Tibial nerve (tissue), 4 donors: ENCODE data around the gene APLP2. TPM values are rescaled to one million over a fixed set of nuclear protein-coding genes. Genes with fewer than 3 reads are reported as not detected.

ENCODE experiments used
- DNase-seq, 2 donors: peaks; one replicate each; pipeline ENCODE4 v3.0.0-alpha.2; 2019; ENCODE audit warnings: low spot score in 2 of 2
- H3K27ac ChIP-seq, 4 donors: fragments of 200-600 bp; sonication (generic) in 3 of 4; one replicate each; pipeline ENCODE4 v1.5.1; 2017 to 2019; ENCODE audit warnings: mild to moderate bottlenecking in 1 of 4
- H3K27me3 ChIP-seq, 2 donors: fragments of 200-600 bp; sonication (generic) in 1 of 2; one replicate each; pipeline versions ENCODE4 v1.5.1 to v1.6.0; 2017 to 2019
- H3K36me3 ChIP-seq, 3 donors: fragments of 200-600 bp; sonication (generic); one replicate each; pipeline ENCODE4 v1.5.1; 2018 to 2019
- H3K4me1 ChIP-seq, 4 donors: fragments of 200-600 bp; sonication (generic) in 3 of 4; one replicate each; pipeline ENCODE4 v1.5.1; 2017 to 2019
- H3K4me3 ChIP-seq, 4 donors: fragments of 200-600 bp; sonication (generic) in 3 of 4; one replicate each; pipeline ENCODE4 v1.5.1; 2017 to 2019; ENCODE audit warnings: mild to moderate bottlenecking in 1 of 4, moderate library complexity in 1 of 4
- H3K9me3 ChIP-seq, 4 donors: fragments of 200-600 bp; sonication (generic) in 3 of 4; one replicate each; pipeline ENCODE4 v1.5.1; 2017 to 2019
- CTCF ChIP-seq, 5 experiments: fragments of 200-600 bp in 3 of 5; fragments of 450-650 bp in 2 of 5; sonication (generic) in 3 of 5; IDR thresholded peaks; one replicate each; pipeline ENCODE4 v1.5.1; 2016 to 2019; ENCODE audit warnings: antibody characterized with exemption in 5 of 5, mild to moderate bottlenecking in 3 of 5, moderate library complexity in 2 of 5
- EP300 ChIP-seq, 2 donors: sonication (generic); formaldehyde crosslinking; IDR thresholded peaks; one replicate each; pipeline ENCODE4 v1.6.1; 2017; ENCODE audit warnings: antibody characterized with exemption in 2 of 2, mild to moderate bottlenecking in 1 of 2
- POLR2A ChIP-seq, 2 donors: fragments of 450-650 bp; IDR thresholded peaks; one replicate each; pipeline ENCODE4 v1.6.1; 2017; ENCODE audit warnings: antibody characterized with exemption in 2 of 2, mild to moderate bottlenecking in 2 of 2, moderate library complexity in 2 of 2
- WGBS, 2 donors: methylation state at CpG; one replicate each; pipeline ENCODE4 v1.1.5; 2018; 5-methylcytosine and 5-hydroxymethylcytosine counted together
- total RNA-seq, 4 donors: library from RNA; depleted of rRNA; stranded (reverse); fragments of >200 nt; gene quantifications; one replicate each; pipeline ENCODE4 v1.1.0, GENCODE V29; 2016

The APLP2 gene
- total RNA-seq, 4 donors from 2014 or later: 200 to 229 (median 212) TPM

DNA sequence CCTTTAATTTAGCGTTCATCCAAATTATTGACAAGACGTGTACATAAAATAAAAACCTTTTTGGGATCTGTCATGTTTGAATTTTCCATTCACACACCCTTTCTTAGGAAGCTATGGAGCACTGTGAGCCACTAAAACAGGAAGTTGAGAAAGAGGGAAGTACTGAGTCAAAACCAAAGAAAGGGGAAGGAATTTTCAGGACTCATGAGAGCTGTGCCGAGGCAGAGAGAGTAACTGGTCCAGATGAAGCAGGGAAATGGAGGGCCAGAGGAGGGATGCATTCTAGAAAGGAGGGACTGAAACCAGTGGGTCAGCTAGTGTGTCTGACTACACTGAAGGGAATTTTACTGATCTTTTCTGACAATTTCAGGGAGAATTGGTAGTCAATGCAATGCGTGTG, 24.9 kb downstream of the APLP2 start:
- H3K4me3 ChIP-seq: no peak overlapping the region
- no peak for TF ChIP-seq POLR2A (IDR thresholded peaks at IDR 0.05)
- no peak for TF ChIP-seq CTCF (IDR thresholded peaks at IDR 0.05)
- no peak for TF ChIP-seq EP300 (IDR thresholded peaks at IDR 0.05)
- H3K27me3 ChIP-seq: no peaks in the 10 kb centered on the region
- WGBS, 2 donors: 78 to 83% methylated on average over 4 of the region's 4 CpGs
- no peak for DNase-seq
- H3K9me3 ChIP-seq: no peaks in the 10 kb centered on the region
- H3K36me3 ChIP-seq: no peaks in the 10 kb centered on the region
- no peak overlapping the region for H3K27ac ChIP-seq
- peaks cover 0 to 29% (median 3%) of the 10 kb centered on the region in 4 donors for H3K4me1 ChIP-seq

- no peak for DNase-seq
- Histone ChIP-seq H3K4me3 (no peak overlapping the region), H3K27me3 (no peaks in the 10 kb centered on the region), H3K36me3 (no peaks in the 10 kb centered on the region), H3K4me1 (peaks cover 0 to 31% (median 3%) of the 10 kb centered on the region in 4 donors), H3K27ac (no peak overlapping the region), H3K9me3 (no peaks in the 10 kb centered on the region)
- WGBS, 2 donors: 83 to 88% methylated on average over 1 of the region's 1 CpG
- no peak for TF ChIP-seq CTCF (IDR thresholded peaks at IDR 0.05)
- TF ChIP-seq POLR2A (IDR thresholded peaks at IDR 0.05): no peak
- TF ChIP-seq EP300 (IDR thresholded peaks at IDR 0.05): no peak
Measured at GRCh38 chr11:130095326-130095725, 25.6 kb downstream of the APLP2 start.

DNA sequence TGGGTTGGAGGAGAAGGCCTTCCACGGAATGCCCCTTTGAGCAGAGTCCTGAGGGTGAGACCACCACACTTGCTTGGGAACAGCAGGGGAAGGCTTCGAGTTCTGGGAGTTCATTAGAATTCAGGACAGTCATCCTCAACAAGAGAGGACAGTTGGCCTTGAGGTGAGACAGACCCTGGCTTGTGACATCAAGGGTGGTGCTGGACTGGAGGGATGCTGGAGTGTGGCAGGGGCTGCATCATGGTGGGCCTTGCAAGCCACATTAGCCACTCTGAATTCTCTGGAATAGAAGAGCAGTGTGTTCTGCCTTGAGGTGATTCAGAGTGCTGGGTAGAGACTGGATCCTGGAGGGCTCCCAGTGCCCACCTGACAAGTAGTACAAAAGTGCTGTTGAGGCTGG, 26.3 kb downstream of the APLP2 start:
- peaks cover 0 to 31% (median 3%) of the 10 kb centered on the region in 4 donors for H3K4me1 ChIP-seq
- 92 to 96% methylated on average over 2 of the region's 2 CpGs for WGBS, 2 donors
- no peak for TF ChIP-seq POLR2A (IDR thresholded peaks at IDR 0.05)
- no peak for TF ChIP-seq CTCF (IDR thresholded peaks at IDR 0.05)
- TF ChIP-seq EP300 (IDR thresholded peaks at IDR 0.05): no peak
- H3K4me3 ChIP-seq: no peak overlapping the region
- no peak overlapping the region for H3K27ac ChIP-seq
- no peaks in the 10 kb centered on the region for H3K36me3 ChIP-seq
- H3K27me3 ChIP-seq: no peaks in the 10 kb centered on the region
- DNase-seq: no peak
- H3K9me3 ChIP-seq: no peaks in the 10 kb centered on the region

DNA sequence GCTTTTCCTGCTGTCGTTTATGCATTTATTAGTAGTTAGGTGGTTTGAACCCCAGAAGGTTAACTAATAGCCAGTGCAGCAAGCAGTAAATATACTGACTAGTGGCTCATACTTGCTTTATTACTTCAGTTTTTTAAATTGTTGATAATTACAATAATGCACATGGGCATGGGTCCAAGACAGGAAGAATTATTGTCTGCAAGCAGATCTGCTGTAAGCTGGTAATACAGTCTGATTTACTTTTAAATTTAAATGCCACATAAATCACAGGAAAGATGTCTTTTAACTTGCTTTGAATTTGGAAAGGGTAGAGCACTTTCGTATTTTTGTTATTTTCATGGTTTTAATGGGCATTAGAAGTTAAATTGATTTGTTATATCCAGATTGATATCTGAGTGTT, 27.1 kb downstream of the APLP2 start:
- H3K36me3 ChIP-seq: no peaks in the 10 kb centered on the region
- H3K9me3 ChIP-seq: no peaks in the 10 kb centered on the region
- H3K27ac ChIP-seq: no peak overlapping the region
- WGBS, 2 donors: 86 to 89% methylated on average over 2 of the region's 2 CpGs
- peaks cover 0 to 35% (median 3%) of the 10 kb centered on the region in 4 donors for H3K4me1 ChIP-seq
- DNase-seq: no peak
- H3K4me3 ChIP-seq: no peak overlapping the region
- H3K27me3 ChIP-seq: no peaks in the 10 kb centered on the region
- no peak for TF ChIP-seq POLR2A (IDR thresholded peaks at IDR 0.05)
- no peak for TF ChIP-seq CTCF (IDR thresholded peaks at IDR 0.05)
- no peak for TF ChIP-seq EP300 (IDR thresholded peaks at IDR 0.05)

DNA sequence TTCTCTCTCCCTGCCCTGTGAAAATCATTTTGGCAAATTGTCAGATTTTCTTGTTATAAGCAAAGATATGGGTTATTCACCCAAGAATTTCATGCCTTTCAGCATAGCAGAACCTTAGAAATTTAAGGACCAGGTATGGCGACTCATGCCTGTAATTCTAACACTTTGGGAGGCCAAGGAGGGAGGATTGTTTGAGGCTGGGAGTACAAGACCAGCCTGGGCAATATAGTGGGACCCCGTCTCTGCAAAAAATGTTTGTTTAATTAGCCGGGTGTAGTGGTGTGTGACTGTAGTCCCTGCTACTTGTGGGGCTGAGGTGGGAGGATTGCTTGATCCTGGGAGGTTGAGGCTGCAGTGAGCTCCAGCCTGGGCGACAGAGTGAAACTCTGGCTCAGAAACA, 27.6 kb downstream of the APLP2 start:
- Histone ChIP-seq H3K9me3 (no peaks in the 10 kb centered on the region), H3K27me3 (no peaks in the 10 kb centered on the region), H3K4me1 (peaks cover 0 to 39% (median 5%) of the 10 kb centered on the region in 4 donors), H3K27ac (no peak overlapping the region), H3K36me3 (no peaks in the 10 kb centered on the region), H3K4me3 (no peak overlapping the region)
- 94 to 97% methylated on average over 4 of the region's 4 CpGs for WGBS, 2 donors
- TF ChIP-seq CTCF (IDR thresholded peaks at IDR 0.05) (no peak), POLR2A (IDR thresholded peaks at IDR 0.05) (no peak), EP300 (IDR thresholded peaks at IDR 0.05) (no peak)
- no peak for DNase-seq
